ENCODE measurements around the gene BRD4.

DNA sequence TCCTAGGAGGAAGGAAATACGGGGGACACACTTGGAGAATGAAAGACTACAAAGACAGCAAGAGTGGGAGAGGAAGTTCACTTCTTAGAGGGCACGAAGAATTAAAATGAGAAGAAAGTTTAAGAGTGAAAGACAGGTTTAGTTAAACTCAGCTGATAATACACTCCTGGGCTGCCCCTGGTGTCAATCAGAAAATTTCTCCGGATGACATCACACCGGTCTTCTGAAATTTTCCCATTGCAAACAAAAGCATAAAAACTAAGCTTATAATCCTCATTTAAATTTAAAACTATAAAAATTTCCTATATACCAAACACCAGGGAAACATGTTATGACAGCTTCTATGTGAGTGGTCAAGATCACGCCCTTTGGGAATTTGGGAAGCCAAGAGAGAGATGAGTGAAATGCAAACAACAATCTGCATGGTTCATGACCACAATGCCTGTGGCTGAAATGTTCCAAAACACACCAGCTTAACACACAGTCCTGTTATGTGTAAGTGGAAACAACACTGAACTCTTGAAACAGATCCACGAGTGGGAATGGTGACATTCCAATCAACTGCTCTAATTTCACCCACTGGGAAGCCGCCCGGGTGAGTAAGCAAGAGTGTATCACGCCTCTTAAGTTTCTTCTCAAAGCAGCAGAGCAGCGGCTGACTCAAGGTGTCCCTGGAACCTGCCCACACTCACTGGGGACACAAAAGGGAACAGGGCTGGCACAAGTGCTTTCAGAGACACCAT, 49.0 kb downstream of the BRD4 start:
- TF ChIP-seq TAF1 (IDR thresholded peaks at IDR 0.05; ENCODE audit: low read depth), result no peak
- TF ChIP-seq YY1 (IDR thresholded peaks at IDR 0.05; ENCODE audit: low read depth), result no peak
- TF ChIP-seq NFIC (IDR thresholded peaks at IDR 0.05), result no peak
